HepG2 (cell line): ENCODE measurements around the gene CCDC57. TPM values are rescaled to one million over a fixed set of nuclear protein-coding genes. Genes with fewer than 3 reads are reported as not detected.
A peak's percentile ranks its signal among the peaks of the same experiment; 100 is the strongest.

Experiments used
- AGO2 ChIP-seq: fragments of 200-400 bp; formaldehyde crosslinking; optimal IDR thresholded peaks from 2 replicates; pipeline ENCODE3; 2017; ENCODE audit warnings: mild to moderate bottlenecking, low read depth, low read length, moderate library complexity
- ATM ChIP-seq: fragments of 450-650 bp; IDR thresholded peaks from 2 replicates; pipeline ENCODE4 v1.7.1; 2017; ENCODE audit warnings: mild to moderate bottlenecking, borderline replicate concordance
- BRCA1 ChIP-seq: sonication (generic); formaldehyde crosslinking; IDR thresholded peaks from 2 replicates; pipeline ENCODE4 v1.4.0; 2020; ENCODE audit warnings: missing genetic modification reagents
- GFI1 ChIP-seq: sonication (generic); formaldehyde crosslinking; IDR thresholded peaks from 2 replicates; pipeline ENCODE4 v1.5.0; 2020; ENCODE audit warnings: missing genetic modification reagents, mild to moderate bottlenecking, borderline replicate concordance
- HOXA3 ChIP-seq: sonication (generic); formaldehyde crosslinking; IDR thresholded peaks from 2 replicates; pipeline ENCODE4 v1.5.0; 2020; ENCODE audit warnings: missing genetic modification reagents
- MTA3 ChIP-seq: sonication (generic); formaldehyde crosslinking; IDR thresholded peaks from 2 replicates; pipeline ENCODE4 v1.4.0; 2020; ENCODE audit warnings: missing genetic modification reagents
- MTF1 ChIP-seq: sonication (generic); formaldehyde crosslinking; IDR thresholded peaks from 2 replicates; pipeline ENCODE4 v1.5.0; 2020; ENCODE audit warnings: missing genetic modification reagents
- MZF1 ChIP-seq: sonication (generic); formaldehyde crosslinking; IDR thresholded peaks from 2 replicates; pipeline ENCODE4 v1.8.1; 2023; ENCODE audit warnings: mild to moderate bottlenecking, missing genetic modification reagents, borderline replicate concordance
- NFE2L1 ChIP-seq: sonication (generic); formaldehyde crosslinking; IDR thresholded peaks from 2 replicates; pipeline ENCODE4 v1.4.0; 2020; ENCODE audit warnings: missing genetic modification reagents, mild to moderate bottlenecking, borderline replicate concordance
- SMAD3 ChIP-seq: sonication (generic); formaldehyde crosslinking; IDR thresholded peaks from 2 replicates; pipeline ENCODE4 v1.4.0; 2020; ENCODE audit warnings: missing genetic modification reagents
- SMARCC2 ChIP-seq: fragments of 450-650 bp; IDR thresholded peaks from 2 replicates; pipeline ENCODE4 v1.6.1; 2017; ENCODE audit warnings: antibody characterized with exemption, mild to moderate bottlenecking
- SUZ12 ChIP-seq: fragments of 150-350 bp; IDR thresholded peaks from 2 replicates; pipeline ENCODE4 v1.6.1; 2014; ENCODE audit warnings: low read depth, low read length
- ZBTB38 ChIP-seq: sonication (generic); formaldehyde crosslinking; IDR thresholded peaks from 2 replicates; pipeline ENCODE4 v1.5.1; 2020; ENCODE audit warnings: mild to moderate bottlenecking, missing genetic modification reagents
- ZBTB8A ChIP-seq: sonication (generic); formaldehyde crosslinking; IDR thresholded peaks from 2 replicates; pipeline ENCODE4 v1.4.0; 2020; ENCODE audit warnings: mild to moderate bottlenecking, low read depth, missing genetic modification reagents, borderline replicate concordance
- ZNF143 ChIP-seq: sonication (generic); formaldehyde crosslinking; IDR thresholded peaks from 2 replicates; pipeline ENCODE4 v1.4.0; 2020; ENCODE audit warnings: missing genetic modification reagents
- ZNF552 ChIP-seq: sonication (generic); formaldehyde crosslinking; IDR thresholded peaks from 2 replicates; pipeline ENCODE4 v1.9.0; 2022; ENCODE audit warnings: missing genetic modification reagents, mild to moderate bottlenecking, borderline replicate concordance
- ZNF570 ChIP-seq: sonication (generic); formaldehyde crosslinking; IDR thresholded peaks from 2 replicates; pipeline ENCODE4 v1.4.0; 2020; ENCODE audit warnings: mild to moderate bottlenecking, missing genetic modification reagents, borderline replicate concordance
- ZNF709 ChIP-seq: sonication (generic); formaldehyde crosslinking; IDR thresholded peaks from 2 replicates; pipeline ENCODE4 v1.5.0; 2020; ENCODE audit warnings: mild to moderate bottlenecking, missing genetic modification reagents
- ZNF891 ChIP-seq: sonication (generic); formaldehyde crosslinking; IDR thresholded peaks from 2 replicates; pipeline ENCODE4 v1.5.0; 2020; ENCODE audit warnings: mild to moderate bottlenecking, missing genetic modification reagents
- ZSCAN9 ChIP-seq: IDR thresholded peaks from 2 replicates; pipeline ENCODE4 v1.6.1; 2016; ENCODE audit warnings: borderline replicate concordance
- polyA plus RNA-seq, 8 experiments: library from polyadenylated mRNA; depleted of rRNA in 3 of 8; stranded (reverse) in 7 of 8; unstranded in 1 of 8; fragments of >200 nt; fragmentation: Illumina TruSeq in 4 of 8; extraction: Trizol in 4 of 8; gene quantifications; 2 replicates each; pipeline versions ENCODE4 v1.2.1 to v1.2.3, GENCODE V29; 2011 to 2016; ENCODE audit warnings: low read depth in 4 of 8, missing spikeins in 1 of 8, mixed read lengths in 1 of 8; ENCODE audit not compliant: insufficient read depth in 1 of 8
- total RNA-seq, 5 experiments: library from RNA; depleted of rRNA; stranded (reverse); fragments of >200 nt; fragmentation: Illumina TruSeq; extraction: Trizol; gene quantifications; 2 replicates each; pipeline ENCODE4 v1.2.3, GENCODE V29; 2016; ENCODE audit warnings: low read depth in 1 of 5
- TF ChIP-seq, protein P1 (sequence below): sonication (generic); formaldehyde crosslinking; IDR thresholded peaks from 2 replicates; pipeline ENCODE4 v1.4.0; 2020; ENCODE audit warnings: missing genetic modification reagents
- TF ChIP-seq, protein P2 (sequence below): sonication (generic); formaldehyde crosslinking; IDR thresholded peaks from 2 replicates; pipeline ENCODE4 v1.4.0; 2020; ENCODE audit warnings: missing genetic modification reagents
- TF ChIP-seq, protein P3 (sequence below): sonication (generic); formaldehyde crosslinking; IDR thresholded peaks from 2 replicates; pipeline ENCODE4 v1.4.0; 2020; ENCODE audit warnings: mild to moderate bottlenecking, missing genetic modification reagents

The CCDC57 gene
- total and polyA plus RNA-seq, 2 of the 13 experiments (the other 11 are each of a cell fraction or from before 2014, with no cell fraction given): 59.3 to 59.9 TPM

GRCh38 chr17:82094931-82095776, 117.5 kb downstream of the CCDC57 start (continued):
- TF ChIP-seq, protein P1, sequence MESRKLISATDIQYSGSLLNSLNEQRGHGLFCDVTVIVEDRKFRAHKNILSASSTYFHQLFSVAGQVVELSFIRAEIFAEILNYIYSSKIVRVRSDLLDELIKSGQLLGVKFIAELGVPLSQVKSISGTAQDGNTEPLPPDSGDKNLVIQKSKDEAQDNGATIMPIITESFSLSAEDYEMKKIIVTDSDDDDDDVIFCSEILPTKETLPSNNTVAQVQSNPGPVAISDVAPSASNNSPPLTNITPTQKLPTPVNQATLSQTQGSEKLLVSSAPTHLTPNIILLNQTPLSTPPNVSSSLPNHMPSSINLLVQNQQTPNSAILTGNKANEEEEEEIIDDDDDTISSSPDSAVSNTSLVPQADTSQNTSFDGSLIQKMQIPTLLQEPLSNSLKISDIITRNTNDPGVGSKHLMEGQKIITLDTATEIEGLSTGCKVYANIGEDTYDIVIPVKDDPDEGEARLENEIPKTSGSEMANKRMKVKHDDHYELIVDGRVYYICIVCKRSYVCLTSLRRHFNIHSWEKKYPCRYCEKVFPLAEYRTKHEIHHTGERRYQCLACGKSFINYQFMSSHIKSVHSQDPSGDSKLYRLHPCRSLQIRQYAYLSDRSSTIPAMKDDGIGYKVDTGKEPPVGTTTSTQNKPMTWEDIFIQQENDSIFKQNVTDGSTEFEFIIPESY (CRISPR knock-in tag): no peak; the same call in 1 of the 2 replicates
- TF ChIP-seq ZNF570 (CRISPR knock-in tag) (no peak), ZNF552 (CRISPR knock-in tag) (no peak), AGO2 (peak; percentile 60), HOXA3 (no peak), SMAD3 (CRISPR knock-in tag) (no peak), ZNF709 (CRISPR knock-in tag) (no peak), MZF1 (CRISPR knock-in tag) (no peak), BRCA1 (CRISPR knock-in tag) (no peak), NFE2L1 (CRISPR knock-in tag) (no peak), SUZ12 (no peak), ATM (no peak), ZBTB8A (CRISPR knock-in tag) (no peak), MTF1 (CRISPR knock-in tag) (no peak), GFI1 (CRISPR knock-in tag) (no peak), ZNF891 (CRISPR knock-in tag) (no peak), ZBTB38 (CRISPR knock-in tag) (peak; percentile 78; the same call in 1 of the 2 replicates), ZNF143 (CRISPR knock-in tag) (no peak), SMARCC2 (no peak), ZSCAN9 (CRISPR knock-in tag) (no peak), MTA3 (CRISPR knock-in tag) (no peak)
- TF ChIP-seq, protein P2, sequence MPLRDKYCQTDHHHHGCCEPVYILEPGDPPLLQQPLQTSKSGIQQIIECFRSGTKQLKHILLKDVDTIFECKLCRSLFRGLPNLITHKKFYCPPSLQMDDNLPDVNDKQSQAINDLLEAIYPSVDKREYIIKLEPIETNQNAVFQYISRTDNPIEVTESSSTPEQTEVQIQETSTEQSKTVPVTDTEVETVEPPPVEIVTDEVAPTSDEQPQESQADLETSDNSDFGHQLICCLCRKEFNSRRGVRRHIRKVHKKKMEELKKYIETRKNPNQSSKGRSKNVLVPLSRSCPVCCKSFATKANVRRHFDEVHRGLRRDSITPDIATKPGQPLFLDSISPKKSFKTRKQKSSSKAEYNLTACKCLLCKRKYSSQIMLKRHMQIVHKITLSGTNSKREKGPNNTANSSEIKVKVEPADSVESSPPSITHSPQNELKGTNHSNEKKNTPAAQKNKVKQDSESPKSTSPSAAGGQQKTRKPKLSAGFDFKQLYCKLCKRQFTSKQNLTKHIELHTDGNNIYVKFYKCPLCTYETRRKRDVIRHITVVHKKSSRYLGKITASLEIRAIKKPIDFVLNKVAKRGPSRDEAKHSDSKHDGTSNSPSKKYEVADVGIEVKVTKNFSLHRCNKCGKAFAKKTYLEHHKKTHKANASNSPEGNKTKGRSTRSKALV (CRISPR knock-in tag): no peak
- TF ChIP-seq, protein P3, sequence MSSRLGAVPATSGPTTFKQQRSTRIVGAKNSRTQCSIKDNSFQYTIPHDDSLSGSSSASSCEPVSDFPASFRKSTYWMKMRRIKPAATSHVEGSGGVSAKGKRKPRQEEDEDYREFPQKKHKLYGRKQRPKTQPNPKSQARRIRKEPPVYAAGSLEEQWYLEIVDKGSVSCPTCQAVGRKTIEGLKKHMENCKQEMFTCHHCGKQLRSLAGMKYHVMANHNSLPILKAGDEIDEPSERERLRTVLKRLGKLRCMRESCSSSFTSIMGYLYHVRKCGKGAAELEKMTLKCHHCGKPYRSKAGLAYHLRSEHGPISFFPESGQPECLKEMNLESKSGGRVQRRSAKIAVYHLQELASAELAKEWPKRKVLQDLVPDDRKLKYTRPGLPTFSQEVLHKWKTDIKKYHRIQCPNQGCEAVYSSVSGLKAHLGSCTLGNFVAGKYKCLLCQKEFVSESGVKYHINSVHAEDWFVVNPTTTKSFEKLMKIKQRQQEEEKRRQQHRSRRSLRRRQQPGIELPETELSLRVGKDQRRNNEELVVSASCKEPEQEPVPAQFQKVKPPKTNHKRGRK (CRISPR knock-in tag): no peak
